ENCODE data around the gene DPM3. TPM values are rescaled to one million over a fixed set of nuclear protein-coding genes. Genes with fewer than 3 reads are reported as not detected.
"Not testable (repeated sequence)": the region's sequence is repeated elsewhere in the genome, so short reads cannot be mapped to it uniquely, and the experiment has no call there.

Gene DPM3
- total RNA-seq, 1 experiment from 2014 or later: 22.2 TPM

GRCh38 chr1:155167166-155168104 lies 27.1 kb upstream of the DPM3 start:
- Histone ChIP-seq H3K4me3 (ENCODE audit: low read length) (peak overlapping the region; percentile 63), H3K4me2 (ENCODE audit: low read depth, low read length, poor library complexity, severe bottlenecking) (peak overlapping the region; percentile 73), H3K36me3 (ENCODE audit: insufficient read depth, low read length) (peaks cover 9% of the 10 kb centered on the region; the same call in 1 of the 2 replicates), H2AFZ (ENCODE audit: low read length) (peak overlapping the region; percentile 77; the same call in 1 of the 2 replicates), H3K4me1 (ENCODE audit: low read length) (peaks cover 22% of the 10 kb centered on the region), H3K27ac (ENCODE audit: low read length) (no peak overlapping the region), H3K27me3 (ENCODE audit: low read length) (no peaks in the 10 kb centered on the region), H3K9me3 (ENCODE audit: low read length) (no peaks in the 10 kb centered on the region), H3K9ac (ENCODE audit: low read length) (peak overlapping the region; percentile 64), H3K79me2 (ENCODE audit: low read length) (peaks cover 12% of the 10 kb centered on the region), H3K9me2 (replicated peaks; ENCODE audit: insufficient read depth, low read length) (no peaks in the 10 kb centered on the region), H4K20me1 (ENCODE audit: insufficient read depth, low read depth, low read length) (no peaks in the 10 kb centered on the region)
- peak; percentile 96 for DNase-seq

- Histone ChIP-seq H3K4me2 (ENCODE audit: low read depth, low read length, poor library complexity, severe bottlenecking) (peak overlapping the region; percentile 73), H3K9me2 (replicated peaks; ENCODE audit: insufficient read depth, low read length) (no peaks in the 10 kb centered on the region), H3K4me1 (ENCODE audit: low read length) (peaks cover 14% of the 10 kb centered on the region), H2AFZ (ENCODE audit: low read length) (peak overlapping the region; percentile 63; the same call in 1 of the 2 replicates), H3K36me3 (ENCODE audit: insufficient read depth, low read length) (peaks cover 9% of the 10 kb centered on the region; the same call in 1 of the 2 replicates), H3K27ac (ENCODE audit: low read length) (no peak overlapping the region), H3K79me2 (ENCODE audit: low read length) (peaks cover 4% of the 10 kb centered on the region; the same call in 1 of the 2 replicates), H3K9ac (ENCODE audit: low read length) (peak overlapping the region; percentile 64), H3K4me3 (ENCODE audit: low read length) (peak overlapping the region; percentile 60; the same call in 1 of the 2 replicates), H3K27me3 (ENCODE audit: low read length) (no peaks in the 10 kb centered on the region), H3K9me3 (ENCODE audit: low read length) (no peaks in the 10 kb centered on the region), H4K20me1 (ENCODE audit: insufficient read depth, low read depth, low read length) (no peaks in the 10 kb centered on the region)
- peak; percentile 44 for DNase-seq
Measured at GRCh38 chr1:155166471-155167165, 26.3 kb upstream of the DPM3 start.

- Histone ChIP-seq H3K79me2 (ENCODE audit: low read length) (no peaks in the 10 kb centered on the region), H2AFZ (ENCODE audit: low read length) (no peak overlapping the region), H3K4me1 (ENCODE audit: low read length) (peaks cover 11% of the 10 kb centered on the region), H3K4me3 (ENCODE audit: low read length) (no peak overlapping the region), H3K9me2 (replicated peaks; ENCODE audit: insufficient read depth, low read length) (no peaks in the 10 kb centered on the region), H3K27me3 (ENCODE audit: low read length) (no peaks in the 10 kb centered on the region), H3K9ac (ENCODE audit: low read length) (no peak overlapping the region), H3K4me2 (ENCODE audit: low read depth, low read length, poor library complexity, severe bottlenecking) (no peak overlapping the region), H3K36me3 (ENCODE audit: insufficient read depth, low read length) (peaks cover 9% of the 10 kb centered on the region; the same call in 1 of the 2 replicates), H4K20me1 (ENCODE audit: insufficient read depth, low read depth, low read length) (no peaks in the 10 kb centered on the region), H3K9me3 (ENCODE audit: low read length) (no peaks in the 10 kb centered on the region), H3K27ac (ENCODE audit: low read length) (no peak overlapping the region)
- no peak for DNase-seq
Measured at GRCh38 chr1:155166051-155166470, 25.7 kb upstream of the DPM3 start.

GRCh38 chr1:155164625-155165024 lies 24.3 kb upstream of the DPM3 start:
- H3K79me2 ChIP-seq (ENCODE audit: low read length); H3K9me3 ChIP-seq (ENCODE audit: low read length); H3K9me2 ChIP-seq (replicated peaks; ENCODE audit: insufficient read depth, low read length); H3K36me3 ChIP-seq (ENCODE audit: insufficient read depth, low read length); H3K4me2 ChIP-seq (ENCODE audit: low read depth, low read length, poor library complexity, severe bottlenecking); H3K27ac ChIP-seq (ENCODE audit: low read length); H3K4me3 ChIP-seq (ENCODE audit: low read length); H3K9ac ChIP-seq (ENCODE audit: low read length); H3K27me3 ChIP-seq (ENCODE audit: low read length); H2AFZ ChIP-seq (ENCODE audit: low read length); DNase-seq; H4K20me1 ChIP-seq (ENCODE audit: insufficient read depth, low read depth, low read length): not testable (repeated sequence)
- H3K4me1 ChIP-seq (ENCODE audit: low read length): peaks cover 15% of the 10 kb centered on the region

DNA sequence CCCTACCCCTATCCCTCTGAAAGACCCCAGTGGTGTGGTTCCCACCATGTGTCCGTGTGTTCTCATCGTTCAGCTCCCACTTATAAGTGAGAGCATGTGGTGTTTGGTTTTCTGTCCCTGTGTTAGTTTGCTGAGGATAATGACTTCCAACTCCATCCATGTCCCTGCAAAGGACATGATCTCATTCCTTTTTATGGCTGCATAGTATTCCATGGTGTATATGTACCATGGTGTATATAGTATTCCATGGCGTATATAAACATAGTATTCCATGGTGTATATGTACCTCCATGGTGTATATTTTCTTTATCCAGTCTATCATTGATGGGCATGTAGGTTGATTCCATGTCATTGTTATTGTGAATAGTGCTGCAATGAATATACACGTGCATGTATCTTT lies 23.5 kb upstream of the DPM3 start:
- H3K4me3 ChIP-seq (ENCODE audit: low read length); H3K9me3 ChIP-seq (ENCODE audit: low read length); DNase-seq; H3K27me3 ChIP-seq (ENCODE audit: low read length); H3K4me2 ChIP-seq (ENCODE audit: low read depth, low read length, poor library complexity, severe bottlenecking); H3K36me3 ChIP-seq (ENCODE audit: insufficient read depth, low read length); H3K27ac ChIP-seq (ENCODE audit: low read length); H3K9ac ChIP-seq (ENCODE audit: low read length); H3K9me2 ChIP-seq (replicated peaks; ENCODE audit: insufficient read depth, low read length); H4K20me1 ChIP-seq (ENCODE audit: insufficient read depth, low read depth, low read length); H2AFZ ChIP-seq (ENCODE audit: low read length); H3K79me2 ChIP-seq (ENCODE audit: low read length): not testable (repeated sequence)
- H3K4me1 ChIP-seq (ENCODE audit: low read length): peaks cover 15% of the 10 kb centered on the region

GRCh38 chr1:155162631-155163030 lies 22.3 kb upstream of the DPM3 start:
- H3K36me3 ChIP-seq (ENCODE audit: insufficient read depth, low read length); H3K9me2 ChIP-seq (replicated peaks; ENCODE audit: insufficient read depth, low read length); H4K20me1 ChIP-seq (ENCODE audit: insufficient read depth, low read depth, low read length); H3K4me2 ChIP-seq (ENCODE audit: low read depth, low read length, poor library complexity, severe bottlenecking); H3K4me3 ChIP-seq (ENCODE audit: low read length); H3K9me3 ChIP-seq (ENCODE audit: low read length); H3K27ac ChIP-seq (ENCODE audit: low read length); DNase-seq; H3K9ac ChIP-seq (ENCODE audit: low read length); H3K79me2 ChIP-seq (ENCODE audit: low read length); H3K27me3 ChIP-seq (ENCODE audit: low read length); H2AFZ ChIP-seq (ENCODE audit: low read length): not testable (repeated sequence)
- H3K4me1 ChIP-seq (ENCODE audit: low read length): peaks cover 13% of the 10 kb centered on the region

DNA sequence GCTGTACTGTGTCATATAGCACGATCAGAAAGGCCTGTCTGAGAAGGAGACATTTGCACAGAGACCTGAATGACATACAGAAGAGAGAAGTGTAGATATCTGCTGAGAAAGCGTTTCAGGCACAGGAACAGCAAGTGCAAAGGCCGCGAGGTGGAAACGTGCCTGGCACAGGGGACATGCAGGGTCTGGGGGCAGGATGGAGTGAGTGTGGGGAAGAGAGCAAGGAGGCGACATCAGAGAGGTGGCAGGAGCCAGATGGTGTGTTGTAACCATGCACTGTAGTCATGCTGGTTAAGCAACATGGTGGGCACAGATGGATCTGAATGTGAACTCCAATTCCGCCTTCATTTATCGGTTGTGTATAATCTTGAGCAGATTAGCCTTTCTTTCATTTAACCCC lies 19.8 kb upstream of the DPM3 start:
- H3K36me3 ChIP-seq (ENCODE audit: insufficient read depth, low read length): no peaks in the 10 kb centered on the region
- H3K27ac ChIP-seq (ENCODE audit: low read length): no peak overlapping the region
- H2AFZ ChIP-seq (ENCODE audit: low read length): no peak overlapping the region
- H3K27me3 ChIP-seq (ENCODE audit: low read length): no peaks in the 10 kb centered on the region
- no peaks in the 10 kb centered on the region for H3K9me2 ChIP-seq (replicated peaks; ENCODE audit: insufficient read depth, low read length)
- peaks cover 10% of the 10 kb centered on the region for H3K4me1 ChIP-seq (ENCODE audit: low read length)
- no peak for DNase-seq
- no peak overlapping the region for H3K4me2 ChIP-seq (ENCODE audit: low read depth, low read length, poor library complexity, severe bottlenecking)
- H4K20me1 ChIP-seq (ENCODE audit: insufficient read depth, low read depth, low read length): no peaks in the 10 kb centered on the region
- H3K79me2 ChIP-seq (ENCODE audit: low read length): no peaks in the 10 kb centered on the region
- H3K9me3 ChIP-seq (ENCODE audit: low read length): no peaks in the 10 kb centered on the region
- no peak overlapping the region for H3K9ac ChIP-seq (ENCODE audit: low read length)
- no peak overlapping the region for H3K4me3 ChIP-seq (ENCODE audit: low read length)

GRCh38 chr1:155158991-155159390 lies 18.7 kb upstream of the DPM3 start:
- no peak overlapping the region for H2AFZ ChIP-seq (ENCODE audit: low read length)
- H3K27ac ChIP-seq (ENCODE audit: low read length): no peak overlapping the region
- DNase-seq: no peak
- no peak overlapping the region for H3K4me3 ChIP-seq (ENCODE audit: low read length)
- H3K9ac ChIP-seq (ENCODE audit: low read length): no peak overlapping the region
- H3K27me3 ChIP-seq (ENCODE audit: low read length): no peaks in the 10 kb centered on the region
- no peaks in the 10 kb centered on the region for H4K20me1 ChIP-seq (ENCODE audit: insufficient read depth, low read depth, low read length)
- H3K9me3 ChIP-seq (ENCODE audit: low read length): no peaks in the 10 kb centered on the region
- H3K36me3 ChIP-seq (ENCODE audit: insufficient read depth, low read length): no peaks in the 10 kb centered on the region
- H3K4me1 ChIP-seq (ENCODE audit: low read length): peaks cover 12% of the 10 kb centered on the region
- no peaks in the 10 kb centered on the region for H3K9me2 ChIP-seq (replicated peaks; ENCODE audit: insufficient read depth, low read length)
- H3K79me2 ChIP-seq (ENCODE audit: low read length): no peaks in the 10 kb centered on the region
- H3K4me2 ChIP-seq (ENCODE audit: low read depth, low read length, poor library complexity, severe bottlenecking): no peak overlapping the region
